HG02885 (cell line): ENCODE results near the gene NTRK3.

ENCODE experiments used
- ATAC-seq: cut with Tn5 transposase; IDR thresholded peaks from one replicate; pipeline ENCODE4 v1.9.1; 2021; ENCODE audit warnings: mild to moderate bottlenecking; ENCODE audit not compliant: unreplicated experiment, poor library complexity

NTRK3 gene

DNA sequence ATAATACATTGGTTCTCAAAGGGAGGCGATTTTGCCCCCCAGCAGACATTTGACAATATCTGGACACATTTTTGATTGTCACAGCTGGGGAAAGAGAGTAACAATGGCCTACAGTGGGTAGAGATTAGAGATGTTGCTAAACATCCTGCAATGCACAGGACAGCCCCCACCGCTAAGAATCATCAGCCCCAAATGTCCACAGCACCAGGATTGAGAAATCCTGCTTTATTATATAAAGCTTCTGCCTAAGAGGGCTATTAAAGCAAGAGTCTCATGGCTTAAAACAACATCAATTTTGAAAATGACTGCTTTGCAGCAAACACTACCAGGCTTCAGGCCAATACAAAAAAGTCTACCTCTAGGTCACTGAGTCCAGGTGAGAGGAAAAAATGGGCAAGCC is 68.2 kb downstream of the NTRK3 start:
- ATAC-seq, result no peak

DNA sequence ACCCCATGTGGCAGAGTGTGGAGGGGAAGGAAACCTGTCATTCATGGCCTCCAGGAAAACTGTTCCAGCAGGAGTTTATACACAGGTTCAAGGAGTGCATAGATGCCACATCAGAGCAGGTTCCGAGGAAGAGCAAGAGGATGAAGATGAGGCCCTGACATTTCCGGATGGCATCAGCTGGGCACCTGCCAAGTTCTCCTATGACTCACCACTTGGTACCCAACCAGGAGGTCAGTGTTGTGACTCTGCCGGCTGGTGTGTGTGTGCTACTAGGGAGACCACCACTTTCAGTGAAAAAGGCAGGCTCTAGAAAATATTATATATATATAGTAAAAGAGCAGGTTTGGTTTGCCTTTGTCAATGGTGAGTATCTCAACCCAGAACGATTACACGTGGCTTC is 69.3 kb downstream of the NTRK3 start:
- no peak for ATAC-seq

- no peak for ATAC-seq
Measured at GRCh38 chr15:88185584-88185983, 71.0 kb downstream of the NTRK3 start.

DNA sequence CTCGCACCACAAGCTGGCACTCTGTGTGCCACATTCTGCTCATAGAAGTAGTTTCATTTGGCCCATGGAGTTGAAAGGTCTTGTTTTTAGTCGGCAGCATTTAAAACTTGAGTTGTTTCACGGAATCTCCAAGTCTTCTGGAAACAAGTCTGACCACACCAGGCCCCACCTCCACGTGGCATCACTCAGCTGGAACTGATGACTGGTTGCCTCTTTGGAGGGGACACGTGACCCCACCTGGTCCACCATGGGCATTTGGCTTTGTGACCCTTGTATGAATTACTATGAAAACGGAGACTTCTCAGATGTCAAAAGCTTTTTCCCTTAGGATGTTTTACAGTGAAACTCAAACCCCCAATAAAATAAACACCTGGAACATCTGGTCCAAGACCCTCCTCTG is 74.9 kb downstream of the NTRK3 start:
- no peak for ATAC-seq

- peak; percentile 97 for ATAC-seq
Measured at GRCh38 chr15:88179562-88179961, 77.0 kb downstream of the NTRK3 start.

DNA sequence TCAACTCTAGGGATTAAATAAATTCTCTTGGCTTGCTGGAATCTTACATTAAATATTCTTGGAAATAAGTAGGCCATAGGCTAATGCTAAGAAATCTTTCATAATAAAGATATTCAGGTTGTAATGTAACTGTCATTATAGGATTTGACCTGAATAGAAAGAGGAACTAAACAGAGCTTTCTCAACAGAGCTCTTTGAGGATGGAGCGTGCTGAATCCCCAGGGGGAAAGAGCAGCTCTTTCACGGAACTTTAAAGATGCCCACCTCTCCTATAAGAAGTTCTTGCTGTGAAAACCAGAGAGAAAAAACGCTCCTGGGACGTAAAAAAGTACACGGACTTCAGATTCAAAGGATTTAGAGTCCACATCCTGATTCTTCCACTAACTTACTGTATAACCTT is 77.9 kb downstream of the NTRK3 start:
- peak; percentile 60 for ATAC-seq

DNA sequence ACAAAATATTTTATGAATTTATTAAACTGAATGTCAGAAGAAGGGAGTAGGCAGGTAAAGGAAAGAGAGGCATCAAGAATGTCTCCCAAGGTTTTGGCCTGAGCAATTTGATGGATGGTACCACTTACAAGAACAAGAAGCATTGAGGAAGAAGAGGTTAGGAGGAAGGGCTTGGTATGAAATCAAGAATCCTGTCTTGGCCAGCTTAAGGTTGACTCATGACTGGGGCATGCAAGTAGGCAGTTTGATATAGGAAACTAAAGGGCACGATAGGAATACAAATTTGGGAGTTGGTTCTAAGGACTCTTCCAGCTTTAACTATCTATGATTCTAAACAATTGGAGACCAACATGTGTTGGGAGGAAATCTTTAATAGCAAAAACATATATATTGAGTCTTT is 79.1 kb downstream of the NTRK3 start:
- ATAC-seq, result no peak

GRCh38 chr15:88174571-88174970 is 82.0 kb downstream of the NTRK3 start:
- no peak for ATAC-seq

DNA sequence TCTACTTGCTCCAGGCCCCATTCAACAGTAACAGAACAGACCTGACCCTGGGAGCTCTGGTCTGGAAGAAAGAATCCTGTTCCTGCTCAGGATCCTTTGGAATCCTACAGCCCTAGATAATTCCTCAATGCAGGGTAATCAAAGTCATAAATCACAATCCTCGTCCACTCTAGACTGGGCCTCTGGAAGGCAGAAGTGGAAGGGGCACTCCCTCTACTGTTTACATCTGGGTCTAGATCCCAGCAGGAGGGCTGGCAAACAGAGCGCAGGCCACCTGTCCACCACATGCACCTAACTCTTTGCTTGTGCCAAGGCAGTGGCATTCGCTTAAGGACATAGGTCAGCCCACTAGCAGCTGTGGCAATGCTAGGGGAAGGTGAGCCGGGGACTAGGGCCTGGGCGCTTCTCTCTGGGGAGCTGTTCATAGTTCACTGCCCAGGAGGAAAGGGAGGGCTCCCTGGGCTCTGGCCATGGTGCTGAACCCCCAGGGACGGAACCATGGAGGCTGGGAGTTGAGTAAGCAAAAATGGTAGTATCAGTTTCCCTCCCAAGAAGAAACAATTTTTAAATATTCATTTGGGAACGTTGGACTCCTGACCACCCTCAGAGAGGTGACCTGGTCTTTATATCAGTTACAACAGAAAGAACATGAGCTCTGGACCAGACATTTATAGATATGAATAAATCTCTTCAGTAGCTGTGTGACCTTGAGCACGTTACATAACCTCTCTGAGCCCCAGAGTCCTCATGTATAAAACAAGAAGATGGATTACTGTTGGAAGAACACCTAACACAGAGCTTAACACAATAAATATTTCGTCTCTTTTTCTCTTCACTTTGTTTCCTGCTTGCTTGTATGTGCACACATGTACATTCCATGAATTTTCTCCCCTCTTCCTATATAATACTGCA is 90.2 kb downstream of the NTRK3 start:
- ATAC-seq, result peak; percentile 50

DNA sequence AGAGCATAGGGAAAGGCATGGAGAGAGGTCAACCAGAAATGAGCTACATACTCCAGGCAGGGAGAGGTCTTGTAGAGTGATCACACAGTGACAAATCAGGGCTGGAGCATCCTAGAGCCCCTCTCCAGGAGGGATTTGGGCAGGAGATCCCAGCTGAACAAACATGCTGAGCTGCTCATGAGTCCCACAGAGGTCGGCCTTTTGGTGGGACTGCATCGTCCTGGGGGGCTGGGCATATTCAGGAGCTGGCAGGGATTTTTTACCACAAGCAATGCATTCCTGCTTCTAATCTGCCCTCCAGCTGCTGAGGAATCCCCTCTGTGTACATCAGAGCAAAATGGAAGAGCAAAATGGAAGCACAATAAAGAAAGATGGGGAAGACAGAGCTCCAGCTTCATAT is 94.9 kb downstream of the NTRK3 start:
- ATAC-seq, result no peak

GRCh38 chr15:88155310-88155709 is 101.2 kb downstream of the NTRK3 start:
- no peak for ATAC-seq

GRCh38 chr15:88152672-88153071 is 103.9 kb downstream of the NTRK3 start:
- ATAC-seq, result no peak

DNA sequence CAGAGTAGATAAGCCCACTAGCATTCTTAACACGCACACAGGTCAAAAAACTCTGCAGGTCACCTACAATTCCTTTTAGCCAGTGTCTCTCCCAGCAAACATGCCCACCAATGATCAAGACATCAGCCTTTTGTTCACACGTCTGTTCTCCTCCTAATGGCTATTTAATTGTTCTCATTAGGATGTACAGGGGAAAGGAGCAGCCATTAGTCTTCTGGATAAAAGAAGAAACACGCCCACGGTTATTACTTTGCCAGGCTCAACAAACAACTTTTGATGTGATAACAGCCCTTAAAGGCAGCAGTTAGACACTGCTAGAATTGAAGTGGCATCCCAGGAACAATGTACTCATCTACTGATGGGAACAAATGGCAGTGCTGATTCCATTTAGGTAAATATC is 108.8 kb downstream of the NTRK3 start:
- ATAC-seq, result no peak

- no peak for ATAC-seq
Measured at GRCh38 chr15:88144921-88145653, 111.5 kb downstream of the NTRK3 start.

- ATAC-seq, result no peak
Measured at GRCh38 chr15:88142121-88142520, 114.4 kb downstream of the NTRK3 start.

DNA sequence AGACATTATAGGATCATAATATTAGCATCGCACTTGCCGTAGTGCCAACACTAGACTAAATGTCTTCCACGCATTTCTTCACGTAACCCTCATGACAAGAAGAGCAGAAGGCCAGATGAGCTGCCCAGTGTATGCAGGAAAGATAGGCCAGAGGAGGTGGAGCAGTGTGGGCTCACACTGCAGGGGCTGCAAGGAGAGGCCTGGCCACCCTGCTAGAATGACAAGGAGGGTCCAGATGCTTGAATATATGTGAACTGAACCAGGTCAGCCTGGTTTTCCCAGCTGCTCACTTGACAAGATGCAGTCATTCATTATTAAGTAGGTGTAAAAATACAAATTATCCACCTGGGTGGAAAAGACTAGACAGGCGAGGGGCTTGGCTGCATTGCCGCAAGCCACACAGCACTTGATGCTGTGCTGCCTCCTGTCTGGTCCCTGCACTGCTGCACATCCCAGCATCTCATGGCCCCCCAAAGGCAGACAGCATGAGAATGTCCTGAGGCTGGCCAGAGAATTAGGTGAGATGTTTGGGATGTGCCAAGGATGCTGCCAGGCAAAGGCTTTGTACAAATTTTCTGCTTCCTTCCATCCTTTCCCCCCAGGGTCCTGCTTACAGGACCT is 115.2 kb downstream of the NTRK3 start:
- no peak for ATAC-seq

DNA sequence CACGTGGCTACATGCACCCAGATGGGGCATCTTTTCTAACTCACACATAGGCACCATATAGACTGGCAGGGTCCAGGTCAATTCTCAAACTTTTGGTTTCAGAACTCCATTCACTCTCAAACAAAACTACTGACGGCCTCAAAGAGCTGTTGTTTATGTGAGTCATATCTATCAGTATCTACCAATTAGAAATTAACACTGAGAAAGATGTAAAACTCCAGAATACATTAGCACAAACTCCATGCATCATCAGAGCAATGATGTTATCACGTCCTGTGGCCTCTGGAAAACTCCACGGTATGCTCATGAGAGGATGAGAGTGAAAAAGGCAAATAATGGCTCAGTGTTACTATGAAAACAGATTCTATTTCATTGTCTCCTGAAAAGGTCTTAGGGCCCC is 116.1 kb downstream of the NTRK3 start:
- ATAC-seq, result no peak

GRCh38 chr15:88139936-88140335 is 116.6 kb downstream of the NTRK3 start:
- no peak for ATAC-seq

DNA sequence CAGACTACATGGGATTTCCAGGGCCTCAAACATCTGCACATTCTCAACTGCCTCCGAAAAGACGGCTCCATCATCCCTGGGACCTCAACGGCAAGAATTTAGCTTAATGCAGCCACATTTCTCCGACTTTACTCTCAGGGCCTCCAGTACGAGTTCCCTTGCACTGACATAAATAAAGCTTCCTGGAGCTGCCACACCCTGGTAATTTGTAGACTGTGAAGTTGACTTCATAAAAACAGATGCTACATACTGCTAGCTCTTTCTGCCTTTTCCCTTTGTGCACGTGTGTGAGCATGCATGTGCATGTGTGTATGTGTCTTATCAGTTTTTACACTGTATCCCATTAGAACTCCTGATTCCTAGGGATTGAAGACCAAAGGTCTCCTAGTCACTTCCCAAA is 122.7 kb downstream of the NTRK3 start:
- no peak for ATAC-seq

DNA sequence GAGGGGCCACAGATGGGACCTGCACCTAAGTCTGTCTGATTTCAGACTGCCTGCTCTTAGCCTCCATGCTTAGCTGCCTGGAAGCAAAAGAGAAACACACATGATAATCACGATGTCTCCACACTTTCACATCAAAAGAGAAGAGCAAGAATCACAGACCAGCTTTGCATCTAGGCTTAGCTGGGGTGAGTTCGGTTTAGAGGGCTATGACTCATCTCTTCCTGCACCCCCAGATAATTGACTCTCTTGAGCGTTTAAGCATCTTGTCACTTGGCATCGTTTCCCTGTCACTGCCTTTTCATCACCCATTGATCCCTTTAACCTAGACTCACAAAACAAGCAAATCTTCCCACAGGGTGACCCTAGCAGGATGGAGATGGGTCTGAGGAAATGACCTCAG is 124.0 kb downstream of the NTRK3 start:
- no peak for ATAC-seq

DNA sequence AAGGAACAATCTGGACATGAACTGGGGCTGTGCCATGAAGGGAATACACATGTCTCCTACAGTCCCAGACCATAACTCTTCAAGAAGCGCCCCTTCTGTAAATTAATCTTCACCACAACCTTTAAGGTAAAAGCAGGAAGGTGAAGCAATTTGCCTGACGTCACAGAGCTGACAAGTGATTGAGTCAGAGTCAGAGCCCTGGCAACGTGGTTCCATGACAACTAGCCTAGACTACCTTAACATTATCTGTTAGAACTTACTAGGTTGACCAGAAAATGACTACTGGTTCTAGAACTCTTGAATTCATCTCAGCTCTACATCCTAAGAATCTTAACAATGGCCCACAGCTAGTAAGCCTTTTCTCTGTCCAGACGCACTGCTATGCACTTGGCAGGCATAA is 124.6 kb downstream of the NTRK3 start:
- ATAC-seq, result no peak
